ENCODE results near the gene DLD. TPM values are rescaled to one million over a fixed set of nuclear protein-coding genes. Genes with fewer than 3 reads are reported as not detected.
A peak's percentile ranks its signal among the peaks of the same experiment; 100 is the strongest.

DLD gene
- total and polyA plus RNA-seq, 9 of the 15 experiments (the other 6 are each of a cell fraction or from before 2014, with no cell fraction given), result 130 to 639 (median 247) TPM

GRCh38 chr7:107879400-107880035 lies 11.5 kb upstream of the DLD start (continued):
- TF ChIP-seq RBM25 (IDR thresholded peaks at IDR 0.05; ENCODE audit: low read depth, low read length, severe bottlenecking) (no peak), ZNF239 (CRISPR knock-in tag; IDR thresholded peaks at IDR 0.05) (no peak), SMARCA4 (IDR thresholded peaks at IDR 0.05) (peak; percentile 81), E2F4 (CRISPR knock-in tag; IDR thresholded peaks at IDR 0.05; ENCODE audit: low read depth) (no peak), EP300 (IDR thresholded peaks at IDR 0.05; ENCODE audit: low read length) (peak; percentile 41; the same call in 1 of the 2 replicates), ZNF316 (IDR thresholded peaks at IDR 0.05) (no peak), ZBTB17 (CRISPR knock-in tag; IDR thresholded peaks at IDR 0.05) (no peak), E2F1 (CRISPR knock-in tag; IDR thresholded peaks at IDR 0.05) (no peak), ZNF232 (CRISPR knock-in tag; IDR thresholded peaks at IDR 0.05) (no peak), POU5F1 (IDR thresholded peaks at IDR 0.05; ENCODE audit: borderline replicate concordance, low read depth, low read length, partially characterized antibody) (no peak), HMBOX1 (IDR thresholded peaks at IDR 0.05) (no peak), HNRNPL (IDR thresholded peaks at IDR 0.05; ENCODE audit: low read depth, low read length) (no peak), MTA2 (IDR thresholded peaks at IDR 0.05; ENCODE audit: low read depth) (no peak), TAF9B (IDR thresholded peaks at IDR 0.05; ENCODE audit: partially characterized antibody) (no peak), TCF7 (IDR thresholded peaks at IDR 0.05; ENCODE audit: borderline replicate concordance) (no peak), ZBTB26 (CRISPR knock-in tag; IDR thresholded peaks at IDR 0.05) (no peak), HNRNPLL (IDR thresholded peaks at IDR 0.05; ENCODE audit: low read depth, low read length, poor library complexity, severe bottlenecking) (no peak), PBX2 (CRISPR knock-in tag; IDR thresholded peaks at IDR 0.05; ENCODE audit: low read depth) (no peak), PBX2 (tag; conservative IDR thresholded peaks at IDR 0.05; ENCODE audit: low read depth) (no peak; the same call in 1 of the 2 replicates), CAMTA2 (CRISPR knock-in tag; conservative IDR thresholded peaks at IDR 0.05) (no peak), U2AF1 (optimal IDR thresholded peaks at IDR 0.05; ENCODE audit: low read depth, low read length) (no peak), MTA3 (IDR thresholded peaks at IDR 0.05; ENCODE audit: borderline replicate concordance) (peak; percentile 34; the same call in 1 of the 2 replicates), LCOR (CRISPR knock-in tag; IDR thresholded peaks at IDR 0.05) (peak; percentile 69; the same call in 1 of the 2 replicates), CC2D1A (IDR thresholded peaks at IDR 0.05) (peak; percentile 32; the same call in 1 of the 2 replicates)
